GM19438 (cell line): ENCODE measurements around the gene NCAM2.

ENCODE experiments used
- ATAC-seq: cut with Tn5 transposase; IDR thresholded peaks from one replicate; pipeline ENCODE4 v1.9.1; 2021; ENCODE audit warnings: low read depth; ENCODE audit not compliant: unreplicated experiment

The NCAM2 gene

DNA sequence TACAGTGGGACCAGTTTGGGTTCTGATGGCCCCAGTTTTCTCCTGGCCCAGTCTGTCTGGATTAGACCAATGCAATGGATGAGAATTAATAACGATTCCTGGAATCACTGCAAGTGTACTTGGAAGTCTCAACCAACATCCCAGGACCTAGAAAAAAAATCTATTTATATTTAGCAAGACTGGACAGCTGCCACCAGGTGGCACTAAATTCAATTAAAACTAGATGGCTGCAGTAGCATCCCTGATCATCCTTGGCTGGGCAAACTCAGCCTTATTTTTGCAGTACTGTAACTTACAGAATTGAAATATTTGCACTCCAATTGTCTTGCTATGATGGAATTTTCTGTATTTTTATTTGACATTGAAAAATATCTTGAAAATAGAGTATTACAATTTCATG lies 165.7 kb downstream of the NCAM2 start:
- ATAC-seq, result peak; percentile 65

- ATAC-seq, result no peak
These were observed 166.9 kb downstream of the NCAM2 start for GRCh38 chr21:21165063-21165645.

- no peak for ATAC-seq
These were observed 176.5 kb downstream of the NCAM2 start for GRCh38 chr21:21174676-21175075.

DNA sequence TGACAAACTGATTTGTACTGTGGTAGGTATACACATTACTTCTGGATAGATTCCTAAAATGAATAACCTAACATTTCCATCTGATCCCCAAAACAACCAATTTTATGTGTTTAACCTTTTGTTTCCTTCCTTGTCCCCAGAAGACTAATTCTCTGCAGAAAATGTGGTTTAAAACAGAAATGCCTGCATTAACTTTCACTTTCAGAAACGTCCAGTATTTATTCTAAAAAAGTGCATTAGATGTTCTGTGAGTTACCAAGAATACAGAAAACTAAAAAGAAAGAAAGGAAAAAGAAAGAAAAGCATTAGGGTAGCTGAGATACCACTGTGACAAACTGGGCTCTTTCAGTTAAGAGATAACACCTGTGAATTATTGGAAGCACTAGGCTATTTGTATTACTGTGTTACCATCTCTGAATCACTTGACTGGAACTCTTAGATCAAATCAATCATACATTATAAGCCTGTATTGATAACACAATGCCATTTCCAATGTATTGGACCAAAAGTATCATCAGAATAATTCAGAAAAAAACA lies 177.7 kb downstream of the NCAM2 start:
- no peak for ATAC-seq

GRCh38 chr21:21177353-21177986 lies 179.3 kb downstream of the NCAM2 start:
- ATAC-seq, result no peak

DNA sequence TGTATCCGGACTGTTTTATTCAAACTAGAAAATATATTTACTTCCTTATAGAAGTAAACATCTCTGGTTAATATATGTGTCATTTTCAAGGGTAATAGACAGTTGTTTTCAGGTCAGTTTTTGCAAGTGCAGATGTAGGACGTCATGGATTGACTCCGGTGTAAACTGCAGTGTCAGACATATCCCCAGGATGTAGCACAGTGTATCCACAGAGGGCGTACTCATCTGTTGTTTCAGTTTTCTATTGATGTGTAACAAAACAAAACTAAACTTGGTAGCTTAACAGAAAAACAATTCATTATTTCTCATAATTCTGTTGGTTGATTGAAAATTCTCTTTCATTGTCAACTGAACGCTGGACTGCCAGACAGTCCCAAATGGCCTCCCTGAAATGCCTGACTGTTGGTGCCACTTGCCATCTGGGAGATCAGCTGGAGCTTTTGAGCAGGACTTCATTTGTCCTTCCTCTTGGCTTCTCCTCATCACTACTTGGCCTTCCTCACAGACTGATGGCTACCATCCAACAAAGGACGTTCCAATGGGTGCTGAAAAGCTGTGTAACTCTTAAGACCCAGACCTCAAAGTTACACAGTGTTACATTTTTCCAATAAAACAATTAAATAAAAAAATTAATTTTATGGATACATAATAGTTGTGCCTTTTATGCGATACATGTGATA lies 181.6 kb downstream of the NCAM2 start:
- no peak for ATAC-seq

- no peak for ATAC-seq
These were observed 184.3 kb downstream of the NCAM2 start for GRCh38 chr21:21182401-21183010.

DNA sequence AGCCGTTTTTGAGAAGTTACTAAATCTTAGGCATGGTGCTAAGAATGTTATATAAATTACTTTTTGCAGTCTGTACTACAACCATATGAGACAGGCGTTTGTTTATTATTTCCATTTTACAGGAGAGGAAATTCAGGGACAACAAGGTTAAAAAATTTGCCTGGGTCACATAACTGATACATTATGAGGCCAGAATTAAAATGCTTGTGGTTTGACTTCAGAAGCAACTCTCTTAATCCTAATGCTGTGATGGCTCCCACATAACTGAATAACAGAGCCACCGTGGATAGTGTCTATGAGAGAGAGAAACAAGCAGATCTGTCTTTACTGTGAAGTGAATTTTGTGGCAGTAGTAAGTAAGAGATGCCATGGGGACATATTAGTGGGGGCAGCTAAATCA lies 184.9 kb downstream of the NCAM2 start:
- ATAC-seq, result no peak

GRCh38 chr21:21184771-21185528 lies 186.7 kb downstream of the NCAM2 start:
- ATAC-seq, result no peak

DNA sequence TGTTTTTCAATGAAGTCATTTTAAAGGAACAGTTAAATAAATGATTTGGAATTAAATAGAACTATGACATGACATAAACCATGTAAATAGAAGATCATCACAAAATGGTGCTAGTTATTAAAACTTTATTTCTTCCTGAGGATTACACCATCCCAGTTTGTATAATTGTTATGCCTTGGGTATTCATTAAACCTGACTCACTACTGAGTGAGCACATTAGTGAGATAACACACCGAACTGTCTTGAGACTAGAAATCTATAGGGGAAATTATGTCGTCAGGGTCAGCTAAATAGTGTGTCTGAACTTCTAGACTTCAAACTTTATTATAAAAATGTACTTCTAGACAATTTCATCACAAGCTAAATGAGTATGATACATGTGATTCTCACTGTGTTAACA lies 189.4 kb downstream of the NCAM2 start:
- no peak for ATAC-seq

DNA sequence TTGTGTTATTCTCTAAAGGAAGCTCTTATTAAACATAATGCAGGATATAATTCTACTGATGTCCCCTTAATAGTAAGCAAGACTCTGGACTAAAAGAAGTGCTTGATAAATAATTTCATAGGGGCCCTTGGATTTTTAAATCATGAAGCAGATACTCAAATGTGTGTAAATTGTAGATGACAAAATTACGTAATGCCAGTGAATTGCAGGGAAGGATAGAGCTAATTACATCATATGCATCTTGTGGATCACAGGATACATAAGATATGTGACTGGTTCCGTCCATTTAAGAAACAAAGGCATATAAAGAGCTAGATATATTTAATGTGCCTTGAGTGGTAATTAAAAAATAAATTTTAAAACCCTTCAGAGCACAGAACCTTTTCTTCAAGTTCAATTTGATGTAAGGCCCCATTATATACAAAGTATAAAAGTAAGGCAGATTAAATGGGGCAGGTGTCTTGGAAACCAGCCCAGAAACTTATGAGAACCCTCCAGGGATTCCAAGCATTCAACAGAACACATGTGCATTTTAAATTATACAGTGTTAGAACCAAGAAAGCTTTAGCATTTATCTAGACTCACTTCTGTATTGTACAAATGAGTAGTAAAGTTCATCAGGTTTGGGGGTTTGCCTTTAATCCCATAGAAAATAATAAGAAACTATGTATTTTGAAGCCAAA lies 190.4 kb downstream of the NCAM2 start:
- no peak for ATAC-seq

- no peak for ATAC-seq
These were observed 197.3 kb downstream of the NCAM2 start for GRCh38 chr21:21195417-21195943.

- ATAC-seq, result no peak
These were observed 197.9 kb downstream of the NCAM2 start for GRCh38 chr21:21196087-21196486.

DNA sequence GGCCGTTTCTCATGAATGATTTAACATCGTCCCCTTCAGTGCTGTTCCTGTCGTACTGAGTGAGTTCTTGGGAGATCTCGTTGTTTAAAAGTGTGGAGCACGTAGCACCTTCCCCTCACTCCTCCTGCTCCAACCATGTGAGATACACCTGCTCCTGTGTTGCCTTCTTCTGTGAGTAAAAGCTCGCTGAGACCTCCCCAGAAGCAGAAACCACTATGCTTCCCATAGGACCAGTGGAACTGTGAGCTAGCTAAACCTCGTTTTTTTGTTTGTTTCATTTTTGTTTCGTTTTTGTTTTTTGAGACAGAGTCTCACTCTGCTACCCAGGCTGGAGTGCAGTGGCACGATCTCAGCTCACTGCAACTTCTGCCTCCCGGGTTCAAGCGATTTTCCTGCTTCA lies 198.6 kb downstream of the NCAM2 start:
- no peak for ATAC-seq

DNA sequence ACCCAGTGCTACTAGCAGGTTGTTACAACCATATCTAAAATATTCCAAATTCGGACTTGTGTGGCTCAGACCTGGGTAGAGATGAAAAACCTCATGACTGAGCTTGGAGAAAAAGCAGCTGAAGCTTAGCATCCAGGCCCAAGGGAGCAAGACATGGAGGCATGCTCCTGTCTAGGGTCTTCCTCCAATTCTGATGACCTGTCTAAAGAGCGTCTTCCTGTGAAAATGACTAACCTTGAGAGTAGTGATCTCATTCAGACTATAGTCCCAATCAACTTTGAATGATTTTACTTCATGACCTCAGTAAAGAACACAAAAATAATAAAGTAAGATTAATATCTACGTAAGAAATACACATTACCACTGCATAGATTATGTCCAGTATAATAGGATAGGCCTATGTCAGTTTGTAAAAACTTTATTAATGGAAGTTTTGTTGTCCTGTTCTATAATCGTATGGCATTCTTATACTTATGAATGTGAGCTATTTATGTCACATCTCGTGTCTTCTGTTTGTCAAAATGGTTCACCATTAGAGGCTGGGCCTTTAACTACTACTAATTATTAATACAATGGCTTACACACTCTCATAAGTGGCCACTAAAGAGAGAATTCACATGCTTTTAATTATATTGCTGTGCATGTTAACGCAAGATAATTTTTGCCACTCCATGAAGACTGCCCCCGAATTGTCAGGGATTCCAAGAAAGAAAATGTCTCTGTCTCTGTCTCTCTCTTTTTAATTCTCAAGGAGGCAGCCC lies 201.3 kb downstream of the NCAM2 start:
- no peak for ATAC-seq

GRCh38 chr21:21200103-21200938 lies 202.1 kb downstream of the NCAM2 start:
- no peak for ATAC-seq

DNA sequence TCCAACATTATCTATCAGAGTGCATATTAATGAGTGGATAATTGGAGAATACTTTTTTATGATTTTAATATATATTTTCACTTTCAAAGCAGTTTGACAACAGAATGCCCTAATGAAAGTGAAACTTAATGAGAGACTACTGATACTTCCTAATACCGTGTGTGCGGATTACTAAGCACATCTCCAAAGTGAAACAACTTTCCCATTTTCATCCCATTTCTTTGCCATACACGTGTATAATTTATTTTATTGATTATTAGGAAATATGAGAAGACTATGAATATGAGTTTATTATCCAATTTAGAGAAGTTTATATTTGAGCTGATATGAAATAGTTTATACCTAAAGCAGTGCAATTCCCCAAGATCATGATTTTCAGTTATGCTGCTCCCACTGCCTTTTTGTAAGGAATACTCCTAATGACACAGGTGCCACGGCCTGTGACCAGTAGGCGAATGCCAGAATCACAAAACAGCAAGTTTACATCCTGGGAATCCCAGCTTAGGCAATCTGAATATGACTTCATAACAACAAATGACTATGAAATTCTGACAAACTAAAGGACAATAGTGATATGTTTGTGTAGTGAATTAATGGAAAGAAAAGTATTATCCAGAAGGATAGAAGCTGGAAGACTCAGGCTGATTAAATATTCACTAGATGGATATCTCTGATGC lies 202.9 kb downstream of the NCAM2 start:
- ATAC-seq, result no peak

GRCh38 chr21:21203822-21204339 lies 205.7 kb downstream of the NCAM2 start:
- no peak for ATAC-seq
